ENCODE results near the gene SEMA3B. TPM values are rescaled to one million over a fixed set of nuclear protein-coding genes. Genes with fewer than 3 reads are reported as not detected.
A peak's percentile ranks its signal among the peaks of the same experiment; 100 is the strongest.

Gene SEMA3B
- total RNA-seq, 4 donors from 2014 or later: 59.5 to 423 (median 122) TPM

DNA sequence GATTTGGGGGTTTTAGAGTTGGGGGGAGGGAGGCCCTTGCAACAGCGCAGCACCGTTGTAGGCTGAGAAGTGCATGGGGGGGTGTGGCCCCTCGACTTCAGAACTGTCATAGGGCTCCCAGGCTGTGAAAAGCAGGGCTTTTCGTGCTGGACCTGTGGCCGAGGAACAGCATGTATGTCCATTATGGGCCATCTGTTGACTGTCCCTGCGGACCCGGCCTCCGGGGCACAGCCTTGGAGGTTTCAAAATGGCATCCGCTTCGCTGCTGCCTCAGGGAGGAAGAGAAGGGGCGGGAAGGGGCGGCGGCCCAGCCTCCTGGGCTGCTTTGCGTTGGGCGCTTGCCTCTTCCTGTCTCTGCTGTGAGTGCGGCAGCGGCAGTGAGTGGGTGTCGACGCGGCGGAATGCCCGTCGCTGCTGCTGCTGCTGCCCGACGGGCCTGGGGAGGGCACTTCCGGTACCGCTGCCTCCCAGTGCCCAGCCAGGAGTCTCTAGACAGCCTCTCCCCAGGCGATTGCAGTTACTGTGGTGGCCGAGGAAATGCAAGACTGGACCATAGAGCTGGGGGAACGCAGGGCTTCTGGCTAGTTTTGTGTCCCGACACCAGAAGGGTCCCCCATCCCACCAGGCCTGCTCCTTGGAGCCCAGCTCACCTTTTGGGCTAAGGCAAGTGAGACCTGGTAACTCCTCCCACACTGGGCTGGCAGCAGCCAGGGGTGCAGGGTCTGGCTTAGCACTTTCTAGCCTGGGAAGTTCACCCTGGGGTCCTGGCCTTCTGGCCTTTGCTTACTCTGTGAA is 31.0 kb upstream of the SEMA3B start:
- Histone ChIP-seq H3K9me3 (no peaks in the 10 kb centered on the region), H3K36me3 (no peaks in the 10 kb centered on the region), H3K4me3 (peak overlapping the region; percentile 54 to 84 (median 76)), H3K4me1 (peaks cover 31 to 68% (median 62%) of the 10 kb centered on the region in 4 donors), H3K27ac (peak overlapping the region; percentile 87 to 91 (median 90)), H3K27me3 (no peaks in the 10 kb centered on the region)
- in situ Hi-C loops (cut with MboI; ENCODE audit: low pct_ligation_motif_present in 1 of 4, low pct_unique_long_range_greater_than_20kb in 1 of 4, low sequenced_read_pairs in 3 of 4) (no loop called here), intact Hi-C loops (cut with DNase I; ENCODE audit: low total_unique reads) (no loop called here)
- DNase-seq: peak; percentile 84
- 3% methylated on average over 31 of the region's 31 CpGs; no CpG with 5 or more reads in 1 of the 2 donors for WGBS, 2 donors (ENCODE audit: low coverage in 1 of 2)
- peak; percentile 67 to 78 (median 78) for TF ChIP-seq POLR2AphosphoS5 (IDR thresholded peaks at IDR 0.05)
- peak; percentile 52 for TF ChIP-seq POLR2A (IDR thresholded peaks at IDR 0.05)
- TF ChIP-seq EP300 (IDR thresholded peaks at IDR 0.05; ENCODE audit: low read depth): no peak
- no peak for TF ChIP-seq CTCF (IDR thresholded peaks at IDR 0.05)

DNA sequence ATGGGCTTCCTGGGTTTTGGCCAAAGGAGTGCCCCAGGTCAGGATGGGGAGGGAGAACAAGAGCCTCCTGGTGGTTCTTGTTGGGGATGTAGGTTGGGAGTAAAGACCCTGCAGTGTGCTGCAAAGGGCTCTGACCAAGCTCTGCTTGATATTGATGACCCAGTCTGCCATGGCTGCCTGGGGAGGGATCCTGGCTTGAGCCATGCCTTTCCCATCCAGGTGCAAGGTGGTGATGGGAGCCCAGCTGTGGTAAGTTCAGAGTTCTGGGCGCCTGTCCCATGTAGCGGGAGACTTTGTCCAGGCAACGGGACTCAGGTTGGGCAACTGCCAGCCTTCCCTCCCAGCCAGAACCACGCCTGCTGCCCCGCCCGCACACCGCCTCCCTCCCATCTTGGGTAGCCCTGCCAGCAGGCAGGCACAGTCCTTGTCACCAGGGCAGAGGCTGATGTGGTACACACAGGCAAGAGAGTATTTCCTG is 30.4 kb upstream of the SEMA3B start:
- Histone ChIP-seq H3K9me3 (no peaks in the 10 kb centered on the region), H3K27me3 (no peaks in the 10 kb centered on the region), H3K4me3 (peak overlapping the region in 3 of 4 donors; percentile 54 to 84 (median 79)), H3K4me1 (peaks cover 38 to 73% (median 66%) of the 10 kb centered on the region in 4 donors), H3K36me3 (no peaks in the 10 kb centered on the region), H3K27ac (peak overlapping the region; percentile 87 to 91 (median 90))
- peak; percentile 93 for DNase-seq
- TF ChIP-seq POLR2AphosphoS5 (IDR thresholded peaks at IDR 0.05): peak; percentile 36 to 60 (median 42)
- no peak for TF ChIP-seq EP300 (IDR thresholded peaks at IDR 0.05; ENCODE audit: low read depth)
- TF ChIP-seq POLR2A (IDR thresholded peaks at IDR 0.05): no peak
- no peak for TF ChIP-seq CTCF (IDR thresholded peaks at IDR 0.05)
- intact Hi-C loops (cut with DNase I; ENCODE audit: low total_unique reads): no loop called here
- WGBS, 2 donors (ENCODE audit: low coverage in 1 of 2): 7% methylated on average over 3 of the region's 7 CpGs; no CpG with 5 or more reads in 1 of the 2 donors
- in situ Hi-C loops (cut with MboI; ENCODE audit: low pct_ligation_motif_present in 1 of 4, low pct_unique_long_range_greater_than_20kb in 1 of 4, low sequenced_read_pairs in 3 of 4): no loop called here

GRCh38 chr3:50239649-50240048 is 29.3 kb upstream of the SEMA3B start:
- Histone ChIP-seq H3K36me3 (no peaks in the 10 kb centered on the region), H3K27ac (peak overlapping the region; percentile 87 to 91 (median 90)), H3K4me1 (peaks cover 38 to 79% (median 69%) of the 10 kb centered on the region in 4 donors), H3K27me3 (no peaks in the 10 kb centered on the region), H3K9me3 (no peaks in the 10 kb centered on the region), H3K4me3 (no peak overlapping the region)
- 83% methylated on average over 4 of the region's 4 CpGs; no CpG with 5 or more reads in 1 of the 2 donors for WGBS, 2 donors (ENCODE audit: low coverage in 1 of 2)
- TF ChIP-seq EP300 (IDR thresholded peaks at IDR 0.05; ENCODE audit: low read depth) (no peak), POLR2A (IDR thresholded peaks at IDR 0.05) (no peak), POLR2AphosphoS5 (IDR thresholded peaks at IDR 0.05) (no peak), CTCF (IDR thresholded peaks at IDR 0.05) (no peak)
- intact Hi-C loops (cut with DNase I; ENCODE audit: low total_unique reads) (no loop called here), in situ Hi-C loops (cut with MboI; ENCODE audit: low pct_ligation_motif_present in 1 of 4, low pct_unique_long_range_greater_than_20kb in 1 of 4, low sequenced_read_pairs in 3 of 4) (no loop called here)
- no peak for DNase-seq

GRCh38 chr3:50241163-50241562 is 27.8 kb upstream of the SEMA3B start:
- Histone ChIP-seq H3K27ac (peak overlapping the region; percentile 20 to 91 (median 78)), H3K27me3 (no peaks in the 10 kb centered on the region), H3K4me3 (no peak overlapping the region), H3K9me3 (no peaks in the 10 kb centered on the region), H3K4me1 (peaks cover 47 to 87% (median 72%) of the 10 kb centered on the region in 4 donors), H3K36me3 (no peaks in the 10 kb centered on the region)
- intact Hi-C loops (cut with DNase I; ENCODE audit: low total_unique reads) (no loop called here), in situ Hi-C loops (cut with MboI; ENCODE audit: low pct_ligation_motif_present in 1 of 4, low pct_unique_long_range_greater_than_20kb in 1 of 4, low sequenced_read_pairs in 3 of 4) (no loop called here)
- WGBS, 2 donors (ENCODE audit: low coverage in 1 of 2): 84% methylated on average over 4 of the region's 4 CpGs; no CpG with 5 or more reads in 1 of the 2 donors
- TF ChIP-seq POLR2A (IDR thresholded peaks at IDR 0.05) (no peak), EP300 (IDR thresholded peaks at IDR 0.05; ENCODE audit: low read depth) (no peak), POLR2AphosphoS5 (IDR thresholded peaks at IDR 0.05) (no peak), CTCF (IDR thresholded peaks at IDR 0.05) (no peak)
- no peak for DNase-seq
